WTC11 (cell line): ENCODE data around the gene NRIP2. TPM values are rescaled to one million over a fixed set of nuclear protein-coding genes. Genes with fewer than 3 reads are reported as not detected.

Experiments
- ATAC-seq: fragments of 200-7000 bp; cut with Tn5 transposase; 2 replicates; pipeline ENCODE4 v1.10.0; 2021; ENCODE audit warnings: mild to moderate bottlenecking, moderate library complexity
- CTCF ChIA-PET: fragments of 300-600 bp; sonication (Branson Sonifier 250); formaldehyde crosslinking; loops from one replicate; lab custom pipeline; 2021; ENCODE audit warnings: antibody characterized with exemption; lab: Charles Lee
- POLR2A ChIA-PET: fragments of 350-600 bp; sonication (Branson Sonifier 250); formaldehyde crosslinking; loops from one replicate; lab custom pipeline; 2021; ENCODE audit warnings: antibody characterized with exemption; lab: Charles Lee
- DNase-seq: peaks from one replicate; pipeline ENCODE4 v3.0.0; 2021; ENCODE audit warnings: low spot score
- H3K27ac Mint-ChIP-seq: 2 replicates; pipeline ENCODE4 v1.8.0; 2021; ENCODE audit warnings: mixed read lengths
- H3K27me3 Mint-ChIP-seq: 2 replicates; pipeline ENCODE4 v1.8.0; 2021; ENCODE audit warnings: low read depth, mild to moderate bottlenecking, moderate library complexity, mixed read lengths
- H3K36me3 Mint-ChIP-seq: 2 replicates; pipeline ENCODE4 v1.8.0; 2021; ENCODE audit warnings: mixed read lengths
- H3K4me1 Mint-ChIP-seq: 2 replicates; pipeline ENCODE4 v1.8.0; 2022; ENCODE audit warnings: mixed read lengths
- H3K4me3 Mint-ChIP-seq: 2 replicates; pipeline ENCODE4 v1.8.0; 2021; ENCODE audit warnings: mild to moderate bottlenecking, moderate library complexity, mixed read lengths
- H3K9me3 Mint-ChIP-seq: 2 replicates; pipeline ENCODE4 v1.8.0; 2021; ENCODE audit warnings: mixed read lengths
- AR ChIP-seq: fragments of 250-450 bp; sonication (Bioruptor Pico); IDR thresholded peaks from 2 replicates; pipeline ENCODE4 v1.9.0; 2021; ENCODE audit warnings: mild to moderate bottlenecking
- ATF1 ChIP-seq: sonication (generic); formaldehyde crosslinking; IDR thresholded peaks from 2 replicates; pipeline ENCODE4 v1.8.1; 2023; ENCODE audit warnings: mild to moderate bottlenecking, moderate library complexity, missing genetic modification reagents
- ATF3 ChIP-seq: sonication (generic); formaldehyde crosslinking; conservative IDR thresholded peaks from 2 replicates; pipeline ENCODE4 v1.8.1; 2022; ENCODE audit warnings: mild to moderate bottlenecking, missing genetic modification reagents
- ATF6 ChIP-seq: sonication (generic); formaldehyde crosslinking; IDR thresholded peaks from 2 replicates; pipeline ENCODE4 v1.8.1; 2023; ENCODE audit warnings: mild to moderate bottlenecking, missing genetic modification reagents
- CDX4 ChIP-seq: fragments of 250-450 bp; sonication (Bioruptor Pico); IDR thresholded peaks from 2 replicates; pipeline ENCODE4 v1.9.0; 2021; ENCODE audit warnings: moderate library complexity, mild to moderate bottlenecking, inconsistent platforms, borderline replicate concordance
- CREM ChIP-seq: sonication (generic); formaldehyde crosslinking; IDR thresholded peaks from 2 replicates; pipeline ENCODE4 v1.8.1; 2022; ENCODE audit warnings: mild to moderate bottlenecking, missing genetic modification reagents, moderate library complexity
- E2F5 ChIP-seq: sonication (generic); formaldehyde crosslinking; IDR thresholded peaks from 2 replicates; pipeline ENCODE4 v1.8.1; 2022; ENCODE audit warnings: mild to moderate bottlenecking, moderate library complexity, missing genetic modification reagents
- ERG ChIP-seq: fragments of 250-450 bp; sonication (Bioruptor Pico); IDR thresholded peaks from 2 replicates; pipeline ENCODE4 v1.8.0; 2021; ENCODE audit warnings: mild to moderate bottlenecking
- ESRRA ChIP-seq: sonication (generic); formaldehyde crosslinking; IDR thresholded peaks from 2 replicates; pipeline ENCODE4 v1.8.1; 2022; ENCODE audit warnings: mild to moderate bottlenecking, missing genetic modification reagents, borderline replicate concordance
- FOXP1 ChIP-seq: sonication (generic); formaldehyde crosslinking; IDR thresholded peaks from 2 replicates; pipeline ENCODE4 v1.8.0; 2022; ENCODE audit warnings: missing genetic modification reagents, mild to moderate bottlenecking, moderate library complexity, borderline replicate concordance
- NFATC4 ChIP-seq: fragments of 250-450 bp; sonication (Bioruptor Pico); IDR thresholded peaks from 2 replicates; pipeline ENCODE4 v1.9.0; 2021; ENCODE audit warnings: mild to moderate bottlenecking
- NR2C2 ChIP-seq: sonication (generic); formaldehyde crosslinking; IDR thresholded peaks from 2 replicates; pipeline ENCODE4 v1.8.0; 2022; ENCODE audit warnings: mild to moderate bottlenecking, missing genetic modification reagents
- PRDM15 ChIP-seq: sonication (generic); formaldehyde crosslinking; IDR thresholded peaks from 2 replicates; pipeline ENCODE4 v1.8.0; 2022; ENCODE audit warnings: missing genetic modification reagents
- PREB ChIP-seq: sonication (generic); formaldehyde crosslinking; IDR thresholded peaks from 2 replicates; pipeline ENCODE4 v1.8.1; 2022; ENCODE audit warnings: mild to moderate bottlenecking, missing genetic modification reagents, moderate library complexity, borderline replicate concordance
- ZBTB43 ChIP-seq: sonication (generic); formaldehyde crosslinking; IDR thresholded peaks from 2 replicates; pipeline ENCODE4 v1.8.1; 2023; ENCODE audit warnings: mild to moderate bottlenecking, missing genetic modification reagents
- ZNF263 ChIP-seq: sonication (generic); formaldehyde crosslinking; IDR thresholded peaks from 2 replicates; pipeline ENCODE4 v1.8.1; 2022; ENCODE audit warnings: low read depth, mild to moderate bottlenecking, moderate library complexity, missing genetic modification reagents
- total RNA-seq: library from RNA; stranded (reverse); gene quantifications from 3 replicates; pipeline ENCODE4 v1.2.3, GENCODE V29; 2021

Gene NRIP2
- total RNA-seq, 1 experiment from 2014 or later = not detected

GRCh38 chr12:2825132-2825531 lies 9.7 kb downstream of the NRIP2 start (continued):
- TF ChIP-seq PRDM15 (CRISPR knock-in tag) (no peak), ZBTB43 (CRISPR knock-in tag) (no peak), ATF1 (CRISPR knock-in tag) (no peak), ESRRA (CRISPR knock-in tag) (no peak)
- TF ChIP-seq, all 79 proteins: peak for 0

- ATAC-seq = no peak
- H3K27ac Mint-ChIP-seq = no peak overlapping the region; the same call in 1 of the 2 replicates
- POLR2A ChIA-PET = interaction anchor here (0.6 kb wide), 1 partner anchor 33 kb away, joined by 3 read pairs; no protein-coding TSS in a partner anchor
These were observed 10.3 kb downstream of the NRIP2 start for GRCh38 chr12:2824541-2824940.

More at GRCh38 chr12:2824541-2824940, 10.3 kb downstream of the NRIP2 start:
- CTCF ChIA-PET = interaction anchor here (1.0 to 2.5 kb wide), 4 partner anchors 21 to 249 kb away, joined by 3 to 14 read pairs (median 6); no protein-coding TSS in a partner anchor
- Mint-ChIP-seq H3K36me3 (peaks cover 74% of the 10 kb centered on the region), H3K4me3 (no peak overlapping the region), H3K9me3 (no peaks in the 10 kb centered on the region), H3K27me3 (no peaks in the 10 kb centered on the region), H3K4me1 (peaks cover 28% of the 10 kb centered on the region)
- no peak for DNase-seq
- no peak for TF ChIP-seq CDX4
- no peak for TF ChIP-seq CREM (CRISPR knock-in tag)
- TF ChIP-seq E2F5 (CRISPR knock-in tag) = no peak
- no peak for TF ChIP-seq ATF6 (CRISPR knock-in tag)
- no peak for TF ChIP-seq NFATC4 (CRISPR knock-in tag)
- TF ChIP-seq NR2C2 = no peak
- no peak for TF ChIP-seq ERG
- TF ChIP-seq ZNF263 (CRISPR knock-in tag) = no peak
- no peak for TF ChIP-seq ATF3 (CRISPR knock-in tag)
- TF ChIP-seq FOXP1 (CRISPR knock-in tag) = no peak
- no peak for TF ChIP-seq AR (CRISPR knock-in tag)
- no peak for TF ChIP-seq PREB
